CD14-positive monocyte (primary cell): Measurements from ENCODE around the gene ENPP6. TPM values are rescaled to one million over a fixed set of nuclear protein-coding genes. Genes with fewer than 3 reads are reported as not detected.

Source experiments
- DNase-seq, 3 donors: peaks; one replicate each; pipeline ENCODE4 v3.0.0-alpha.2; 2011 to 2022
- H2AFZ ChIP-seq: 2 replicates; pipeline ENCODE4 v1.6.0; 2012; ENCODE audit warnings: mild to moderate bottlenecking, low read depth, low read length, inconsistent platforms; ENCODE audit not compliant: insufficient read depth, poor library complexity, severe bottlenecking
- H3K27ac ChIP-seq, 2 donors: 1 replicate in 1 of 2; 2 replicates in 1 of 2; pipeline ENCODE4 v1.5.1; 2012 to 2013; ENCODE audit warnings: low read length in 2 of 2, control low read depth in 1 of 2, inconsistent platforms in 1 of 2, low read depth in 1 of 2, mild to moderate bottlenecking in 1 of 2
- H3K27me3 ChIP-seq, 2 donors: one replicate each; pipeline versions ENCODE4 v1.6.0 to v1.6.1; 2011 to 2013; ENCODE audit warnings: low read length in 2 of 2; ENCODE audit not compliant: control insufficient read depth in 2 of 2, insufficient read depth in 2 of 2
- H3K36me3 ChIP-seq, 2 donors: replicated peaks in 1 of 2; 1 replicate in 1 of 2; 2 replicates in 1 of 2; pipeline versions ENCODE4 v1.5.1 to v1.6.1; 2012 to 2013; ENCODE audit warnings: low read length in 2 of 2, control low read depth in 1 of 2, inconsistent platforms in 1 of 2, mild to moderate bottlenecking in 1 of 2; ENCODE audit not compliant: insufficient read depth in 2 of 2, control insufficient read depth in 1 of 2
- H3K4me1 ChIP-seq, 2 donors: 1 replicate in 1 of 2; 2 replicates in 1 of 2; pipeline versions ENCODE4 v1.5.1 to v1.6.1; 2012 to 2013; ENCODE audit warnings: low read length in 2 of 2, control low read depth in 1 of 2, inconsistent platforms in 1 of 2, mild to moderate bottlenecking in 1 of 2, moderate library complexity in 1 of 2; ENCODE audit not compliant: insufficient read depth in 2 of 2, control insufficient read depth in 1 of 2
- H3K4me2 ChIP-seq: replicated peaks from 2 replicates; pipeline ENCODE3; 2012; ENCODE audit warnings: low read length, moderate library complexity, mild to moderate bottlenecking; ENCODE audit not compliant: poor library complexity, severe bottlenecking; ENCODE audit errors: extremely low read depth
- H3K4me3 ChIP-seq, 3 experiments: fragments of 200-600 bp in 1 of 3; sonication (generic) in 1 of 3; replicated peaks in 1 of 3; 1 replicate in 2 of 3; 2 replicates in 1 of 3; pipeline ENCODE4 v1.5.1; 2011 to 2013; ENCODE audit warnings: low read length in 3 of 3, mild to moderate bottlenecking in 3 of 3, control low read depth in 2 of 3, low read depth in 2 of 3, inconsistent platforms in 1 of 3, moderate library complexity in 1 of 3
- H3K79me2 ChIP-seq: 2 replicates; pipeline ENCODE4 v1.6.0; 2012; ENCODE audit warnings: mild to moderate bottlenecking, control low read depth, inconsistent platforms, low read length, moderate library complexity; ENCODE audit not compliant: insufficient read depth
- H3K9ac ChIP-seq: 2 replicates; pipeline ENCODE4 v1.6.0; 2017; ENCODE audit warnings: low read length, mild to moderate bottlenecking; ENCODE audit not compliant: insufficient read depth, poor library complexity, severe bottlenecking
- H3K9me3 ChIP-seq, 2 donors: replicated peaks in 1 of 2; 1 replicate in 1 of 2; 2 replicates in 1 of 2; pipeline versions ENCODE4 v1.5.1 to v1.6.1; 2012 to 2013; ENCODE audit warnings: low read length in 2 of 2, control low read depth in 1 of 2; ENCODE audit not compliant: control insufficient read depth in 1 of 2, insufficient read depth in 1 of 2
- H4K20me1 ChIP-seq: 2 replicates; pipeline ENCODE4 v1.6.0; 2012; ENCODE audit warnings: mild to moderate bottlenecking, low read length, control low read depth, moderate library complexity; ENCODE audit not compliant: insufficient read depth
- H3K27ac Mint-ChIP-seq, 7 donors: one replicate each; pipeline ENCODE4 v1.8.0; 2020; ENCODE audit warnings: mild to moderate bottlenecking in 7 of 7, mixed read lengths in 7 of 7, moderate library complexity in 6 of 7, inconsistent platforms in 2 of 7
- H3K27me3 Mint-ChIP-seq, 3 donors: one replicate each; pipeline ENCODE4 v1.8.0; 2021 to 2022; ENCODE audit warnings: low read depth in 3 of 3, mild to moderate bottlenecking in 3 of 3, mixed read lengths in 3 of 3, moderate library complexity in 3 of 3, inconsistent platforms in 1 of 3
- H3K36me3 Mint-ChIP-seq, 2 donors: one replicate each; pipeline ENCODE4 v1.8.0; 2020; ENCODE audit warnings: mixed read lengths in 2 of 2, inconsistent platforms in 1 of 2, mild to moderate bottlenecking in 1 of 2
- H3K4me1 Mint-ChIP-seq: one replicate; pipeline ENCODE4 v1.8.0; 2020; ENCODE audit warnings: mild to moderate bottlenecking, mixed read lengths
- H3K4me3 Mint-ChIP-seq, 2 donors: one replicate each; pipeline ENCODE4 v1.8.0; 2020; ENCODE audit warnings: mild to moderate bottlenecking in 2 of 2, mixed read lengths in 2 of 2, moderate library complexity in 1 of 2
- H3K9me3 Mint-ChIP-seq, 7 donors: one replicate each; pipeline ENCODE4 v1.8.0; 2020 to 2022; ENCODE audit warnings: mixed read lengths in 7 of 7, mild to moderate bottlenecking in 6 of 7, moderate library complexity in 6 of 7, inconsistent platforms in 2 of 7
- CTCF ChIP-seq: fragments of 200-600 bp; IDR thresholded peaks from one replicate; pipeline ENCODE4 v1.8.0; 2022; ENCODE audit warnings: antibody characterized with exemption, mild to moderate bottlenecking
- WGBS: methylation state at CpG from one replicate; pipeline ENCODE4 v1.1.5; 2013; ENCODE audit warnings: missing lambda C conversion rate; ENCODE audit not compliant: insufficient coverage; 5-methylcytosine and 5-hydroxymethylcytosine counted together
- intact Hi-C, 2 donors: fragments of 100-400 bp; cut with micrococcal nuclease; formaldehyde crosslinking; loops; one replicate each; pipeline versions ENCODE4 v1.15.0 to v1.15.1; 2023
- polyA plus RNA-seq, 3 donors: library from polyadenylated mRNA; depleted of rRNA in 1 of 3; unstranded in 2 of 3; stranded (reverse) in 1 of 3; fragments of 300-500 nt in 2 of 3; fragments of >200 nt in 1 of 3; fragmentation: Illumina TruSeq in 2 of 3; gene quantifications; 1 replicate in 2 of 3; 2 replicates in 1 of 3; pipeline ENCODE4 v1.2.3, GENCODE V29; 2012 to 2021

Gene ENPP6
- polyA plus RNA-seq, 3 donors, result 0.05 TPM; not detected in 2

GRCh38 chr4:184146951-184147350 is 70.7 kb downstream of the ENPP6 start:
- Histone ChIP-seq H4K20me1 (no peaks in the 10 kb centered on the region), H3K4me3 (no peak overlapping the region), H3K27ac (no peak overlapping the region), H3K4me2 (no peak overlapping the region), H3K27me3 (no peaks in the 10 kb centered on the region), H3K36me3 (no peaks in the 10 kb centered on the region), H3K79me2 (no peaks in the 10 kb centered on the region), H3K9me3 (no peaks in the 10 kb centered on the region), H3K4me1 (peaks cover 4 to 8% of the 10 kb centered on the region in 2 donors), H2AFZ (no peak overlapping the region), H3K9ac (no peak overlapping the region)
- intact Hi-C loops, result no loop called here
- Mint-ChIP-seq H3K4me3 (no peak overlapping the region), H3K36me3 (no peaks in the 10 kb centered on the region), H3K9me3 (peaks cover 0 to 7% (median 2%) of the 10 kb centered on the region in 7 donors), H3K27ac (no peak overlapping the region), H3K27me3 (peaks cover 2 to 4% (median 3%) of the 10 kb centered on the region in 3 donors), H3K4me1 (peaks cover 14% of the 10 kb centered on the region)
- DNase-seq, result no peak
- no peak for TF ChIP-seq CTCF
- 88% methylated on average over 10 of the region's 10 CpGs for WGBS

- DNase-seq, result no peak
- no peak overlapping the region for H3K4me3 ChIP-seq
- Mint-ChIP-seq H3K4me3 (no peak overlapping the region), H3K9me3 (peaks cover 0 to 15% (median 7%) of the 10 kb centered on the region in 7 donors), H3K27me3 (peaks cover 2 to 4% (median 3%) of the 10 kb centered on the region in 3 donors), H3K4me1 (peaks cover 14% of the 10 kb centered on the region), H3K36me3 (no peaks in the 10 kb centered on the region), H3K27ac (no peak overlapping the region)
- no peaks in the 10 kb centered on the region for H3K36me3 ChIP-seq
- no peak overlapping the region for H3K27ac ChIP-seq
- no peak for TF ChIP-seq CTCF
- peaks cover 4 to 8% of the 10 kb centered on the region in 2 donors for H3K4me1 ChIP-seq
- H3K9ac ChIP-seq, result no peak overlapping the region
- no peaks in the 10 kb centered on the region for H3K27me3 ChIP-seq
- no peaks in the 10 kb centered on the region for H4K20me1 ChIP-seq
- no peak overlapping the region for H2AFZ ChIP-seq
- H3K4me2 ChIP-seq, result no peak overlapping the region
- H3K9me3 ChIP-seq, result no peaks in the 10 kb centered on the region
- no peaks in the 10 kb centered on the region for H3K79me2 ChIP-seq
- intact Hi-C loops, result no loop called here
- 100% methylated on average over 1 of the region's 5 CpGs for WGBS
These were observed 72.1 kb downstream of the ENPP6 start for GRCh38 chr4:184145596-184145995.
